GM12865 (cell line): ENCODE results near the gene ABCF2.

Source experiments
- DNase-seq: peaks from one replicate; pipeline ENCODE4 v3.0.0; 2010; ENCODE audit warnings: low read depth
- H3K4me3 ChIP-seq: 2 replicates; pipeline ENCODE4 v1.5.1; 2011; ENCODE audit warnings: mild to moderate bottlenecking, low read depth, low read length, control low read depth
- CTCF ChIP-seq: IDR thresholded peaks from 2 replicates; pipeline ENCODE4 v1.5.1; 2011; ENCODE audit warnings: low read length, control low read depth, low read depth, inconsistent platforms; ENCODE audit not compliant: insufficient read depth; ENCODE audit errors: missing control alignments

Gene ABCF2

DNA sequence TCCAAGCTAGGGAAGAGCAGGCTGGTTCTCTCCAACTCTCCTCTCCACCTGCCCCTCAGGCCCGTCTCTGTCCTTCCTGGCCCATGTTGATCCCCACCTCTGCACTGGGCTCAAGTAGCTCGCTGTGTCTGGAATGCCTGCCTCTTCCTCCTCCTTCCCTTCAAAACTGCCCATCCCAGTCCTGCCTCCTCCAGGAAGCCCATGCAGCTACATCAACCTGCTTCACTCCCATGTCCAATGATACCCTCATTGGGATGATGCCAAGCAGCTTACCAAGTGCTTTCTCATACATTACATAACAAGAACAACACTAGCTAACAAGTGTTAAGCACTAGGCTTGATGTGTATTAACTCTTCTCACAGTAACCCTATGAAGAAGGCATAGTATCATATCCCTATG lies 48.2 kb downstream of the ABCF2 start:
- no peak for TF ChIP-seq CTCF
- no peak for DNase-seq
- H3K4me3 ChIP-seq: no peak overlapping the region

- TF ChIP-seq CTCF: no peak
- no peak for DNase-seq
Observed at GRCh38 chr7:151178236-151178635, 48.8 kb downstream of the ABCF2 start.

GRCh38 chr7:151177310-151177709 lies 49.7 kb downstream of the ABCF2 start:
- TF ChIP-seq CTCF: no peak
- no peak for DNase-seq
- no peak overlapping the region for H3K4me3 ChIP-seq

More at GRCh38 chr7:151178236-151178635, 48.8 kb downstream of the ABCF2 start:
- no peak overlapping the region for H3K4me3 ChIP-seq

DNA sequence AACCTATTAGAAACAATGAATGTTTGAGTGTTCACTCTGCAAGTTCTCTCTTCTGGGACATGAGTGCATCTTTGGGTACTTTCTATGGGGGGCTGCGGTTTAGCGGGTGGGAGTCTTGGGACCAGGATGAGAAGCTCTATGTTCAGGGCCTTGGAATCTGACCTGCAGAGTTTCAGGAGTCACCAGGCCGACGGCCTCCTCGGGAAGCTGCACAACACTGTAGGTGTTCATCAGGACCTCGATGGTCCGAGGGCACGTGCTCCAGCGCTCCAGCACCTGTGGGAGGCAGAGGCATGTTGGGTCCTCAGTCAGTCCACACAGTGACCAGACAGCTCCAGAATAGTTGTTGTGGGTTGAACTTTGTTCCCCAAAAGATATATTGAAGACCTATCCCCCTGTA lies 50.6 kb downstream of the ABCF2 start:
- no peak overlapping the region for H3K4me3 ChIP-seq
- no peak for TF ChIP-seq CTCF
- DNase-seq: no peak

- TF ChIP-seq CTCF: no peak
- no peak overlapping the region for H3K4me3 ChIP-seq
- no peak for DNase-seq
Observed at GRCh38 chr7:151175793-151176311, 51.2 kb downstream of the ABCF2 start.

- no peak for TF ChIP-seq CTCF
- no peak overlapping the region for H3K4me3 ChIP-seq
- DNase-seq: no peak
Observed at GRCh38 chr7:151175047-151175792, 51.8 kb downstream of the ABCF2 start.
